HK-2 (cell line): ENCODE measurements around the gene BTBD7.
A peak's percentile ranks its signal among the peaks of the same experiment; 100 is the strongest.
"Not testable (repeated sequence)": the region's sequence is repeated elsewhere in the genome, so short reads cannot be mapped to it uniquely, and the experiment has no call there.

ENCODE experiments used
- DNase-seq: peaks from one replicate; pipeline ENCODE4 v3.0.0-alpha.2; 2018; ENCODE audit not compliant: unreplicated experiment

Gene BTBD7

GRCh38 chr14:93332853-93333630, at the start of gene BTBD7:
Gene BTBD7 (minus strand): TSS chr14:93333036. CDS start chr14:93296051, 36,985 bp downstream.
- peak; percentile 95 for DNase-seq

GRCh38 chr14:93381644-93382043, 48.8 kb upstream of the BTBD7 start:
- no peak for DNase-seq

GRCh38 chr14:93379831-93380230, 47.0 kb upstream of the BTBD7 start:
- no peak for DNase-seq

GRCh38 chr14:93375673-93376156, 42.9 kb upstream of the BTBD7 start:
- no peak for DNase-seq

GRCh38 chr14:93369713-93370266, 37.0 kb upstream of the BTBD7 start:
- DNase-seq, result no peak

GRCh38 chr14:93368996-93369712, 36.3 kb upstream of the BTBD7 start:
- no peak for DNase-seq

- DNase-seq, result not testable (repeated sequence)
These were observed 22.0 kb upstream of the BTBD7 start for GRCh38 chr14:93354873-93355272.

GRCh38 chr14:93348292-93348691, 15.5 kb upstream of the BTBD7 start:
- DNase-seq, result no peak

- DNase-seq, result no peak
These were observed 15.0 kb upstream of the BTBD7 start for GRCh38 chr14:93347850-93348249.

- no peak for DNase-seq
These were observed 14.3 kb upstream of the BTBD7 start, which contains the start of gene COX8C for GRCh38 chr14:93346926-93347721. Gene COX8C (plus strand): TSS chr14:93347182. CDS start chr14:93347269, 87 bp downstream.

- no peak for DNase-seq
These were observed 11.0 kb upstream of the BTBD7 start for GRCh38 chr14:93343797-93344196.

GRCh38 chr14:93343266-93343665, 10.4 kb upstream of the BTBD7 start:
- no peak for DNase-seq

GRCh38 chr14:93337884-93338283, 5.0 kb upstream of the BTBD7 start:
- DNase-seq, result no peak

GRCh38 chr14:93337143-93337753, 4.4 kb upstream of the BTBD7 start:
- no peak for DNase-seq

- DNase-seq, result no peak
These were observed 831 bp upstream of the BTBD7 start for GRCh38 chr14:93333631-93334103.

GRCh38 chr14:93332397-93332852, 411 bp downstream of the BTBD7 start:
- DNase-seq, result peak; percentile 69

GRCh38 chr14:93331728-93332396, 974 bp downstream of the BTBD7 start:
- no peak for DNase-seq

- peak; percentile 42 for DNase-seq
These were observed 1.7 kb downstream of the BTBD7 start for GRCh38 chr14:93331002-93331727.

GRCh38 chr14:93330609-93331000, 2.2 kb downstream of the BTBD7 start:
- DNase-seq, result no peak
